GM19238 (cell line): ENCODE results near the gene ANXA8L1.
"Not testable (repeated sequence)": the region's sequence is repeated elsewhere in the genome, so short reads cannot be mapped to it uniquely, and the experiment has no call there.

Experiments used
- DNase-seq: peaks from one replicate; pipeline ENCODE4 v3.0.0; 2011; ENCODE audit warnings: low spot score; ENCODE audit not compliant: insufficient read length

Gene ANXA8L1

GRCh38 chr10:46375406-46375805 is at the start of gene ANXA8L1:
ANXA8L1 (plus strand) TSS chr10:46375776; CDS start chr10:46375852, 76 bp downstream.
- DNase-seq = not testable (repeated sequence)

- DNase-seq = no peak
Observed at GRCh38 chr10:46326066-46326465, 49.5 kb upstream of the ANXA8L1 start.

- DNase-seq = no peak
Observed at GRCh38 chr10:46326971-46327370, 48.6 kb upstream of the ANXA8L1 start.

- DNase-seq = no peak
Observed at GRCh38 chr10:46327685-46328084, 47.9 kb upstream of the ANXA8L1 start.

- no peak for DNase-seq
Observed at GRCh38 chr10:46328853-46329689, 46.5 kb upstream of the ANXA8L1 start.

GRCh38 chr10:46329690-46330016 is 45.9 kb upstream of the ANXA8L1 start:
- no peak for DNase-seq

- DNase-seq = no peak
Observed at GRCh38 chr10:46330894-46331293, 44.7 kb upstream of the ANXA8L1 start.

- DNase-seq = not testable (repeated sequence)
Observed at GRCh38 chr10:46365484-46365883, 10.1 kb upstream of the ANXA8L1 start.

GRCh38 chr10:46367209-46367608 is 8.4 kb upstream of the ANXA8L1 start:
- not testable (repeated sequence) for DNase-seq

- not testable (repeated sequence) for DNase-seq
Observed at GRCh38 chr10:46367666-46368240, 7.8 kb upstream of the ANXA8L1 start.

GRCh38 chr10:46368956-46369355 is 6.6 kb upstream of the ANXA8L1 start:
- DNase-seq = not testable (repeated sequence)

GRCh38 chr10:46374410-46374809 is 1.2 kb upstream of the ANXA8L1 start:
- DNase-seq = not testable (repeated sequence)

- DNase-seq = not testable (repeated sequence)
Observed at GRCh38 chr10:46377022-46377421, 1.4 kb downstream of the ANXA8L1 start.

- not testable (repeated sequence) for DNase-seq
Observed at GRCh38 chr10:46377651-46378050, 2.1 kb downstream of the ANXA8L1 start.

- not testable (repeated sequence) for DNase-seq
Observed at GRCh38 chr10:46378108-46378507, 2.5 kb downstream of the ANXA8L1 start.

GRCh38 chr10:46379233-46379848 is 3.8 kb downstream of the ANXA8L1 start:
- not testable (repeated sequence) for DNase-seq

GRCh38 chr10:46385858-46386257 is 10.3 kb downstream of the ANXA8L1 start:
- not testable (repeated sequence) for DNase-seq

GRCh38 chr10:46386694-46387093 is 11.1 kb downstream of the ANXA8L1 start:
- DNase-seq = not testable (repeated sequence)

- not testable (repeated sequence) for DNase-seq
Observed at GRCh38 chr10:46387309-46387902, 11.8 kb downstream of the ANXA8L1 start.

- DNase-seq = not testable (repeated sequence)
Observed at GRCh38 chr10:46391422-46391821, 15.8 kb downstream of the ANXA8L1 start.

GRCh38 chr10:46396441-46397279 is 21.1 kb downstream of the ANXA8L1 start:
- DNase-seq = not testable (repeated sequence)
